ENCODE data around the gene BORCS8. TPM values are rescaled to one million over a fixed set of nuclear protein-coding genes. Genes with fewer than 3 reads are reported as not detected.

BORCS8 gene
- total and polyA plus RNA-seq, 2 of the 13 experiments (the other 11 are each of a cell fraction or from before 2014, with no cell fraction given), result 9.6 to 13.3 TPM

GRCh38 chr19:19224852-19225494 is 33.0 kb upstream of the BORCS8 start (continued):
- 0 out of 2 replicates have a peak, but pooled peaks have one; percentile 37 for TF ChIP-seq NFAT5 (CRISPR knock-in tag; IDR thresholded peaks at IDR 0.05)
- peak; percentile 74; the same call in 1 of the 2 replicates for TF ChIP-seq PAWR (CRISPR knock-in tag; IDR thresholded peaks at IDR 0.05; ENCODE audit: borderline replicate concordance)
- TF ChIP-seq ZNF180 (CRISPR knock-in tag; IDR thresholded peaks at IDR 0.05; ENCODE audit: borderline replicate concordance, low read depth), result no peak
- TF ChIP-seq ZNF10 (CRISPR knock-in tag; IDR thresholded peaks at IDR 0.05; ENCODE audit: borderline replicate concordance, low read depth), result no peak
- TF ChIP-seq ATF4 (CRISPR knock-in tag; IDR thresholded peaks at IDR 0.05), result 0 out of 4 replicates have a peak, but pooled peaks of 1 of the 2 experiments have one; percentile 39
- peak; percentile 59 for TF ChIP-seq MXD3 (CRISPR knock-in tag; IDR thresholded peaks at IDR 0.05)
- 0 out of 2 replicates have a peak, but pooled peaks have one; percentile 34 for TF ChIP-seq ZNF644 (CRISPR knock-in tag; IDR thresholded peaks at IDR 0.05; ENCODE audit: low read depth)
- TF ChIP-seq NFE2L2 (IDR thresholded peaks at IDR 0.05; ENCODE audit: low read length), result no peak
- TF ChIP-seq, protein P1, sequence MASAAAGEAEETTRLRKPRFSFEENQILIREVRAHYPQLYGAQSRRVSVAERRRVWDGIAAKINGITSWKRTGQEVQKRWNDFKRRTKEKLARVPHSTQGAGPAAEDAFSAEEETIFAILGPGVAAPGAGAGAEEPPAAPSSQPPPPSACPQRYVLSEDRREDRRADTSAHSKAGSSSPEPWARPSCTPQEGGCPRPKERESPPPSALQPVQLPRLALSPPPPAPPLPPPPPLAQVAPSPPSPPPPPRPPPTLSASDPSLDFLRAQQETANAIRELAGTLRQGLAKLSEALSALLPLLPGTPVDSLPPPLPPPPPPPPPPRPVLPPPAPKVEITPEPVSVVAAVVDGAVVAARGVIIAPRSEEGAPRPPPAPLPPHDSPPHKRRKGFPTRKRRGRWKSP (CRISPR knock-in tag; IDR thresholded peaks at IDR 0.05), result peak; percentile 39; the same call in 1 of the 2 replicates
- TF ChIP-seq CHD4 (IDR thresholded peaks at IDR 0.05; ENCODE audit: borderline replicate concordance, low read length), result 0 out of 2 replicates have a peak, but pooled peaks have one; percentile 23
- no peak for TF ChIP-seq ZNF709 (CRISPR knock-in tag; IDR thresholded peaks at IDR 0.05)
- TF ChIP-seq NRL (CRISPR knock-in tag; IDR thresholded peaks at IDR 0.05; ENCODE audit: borderline replicate concordance), result peak; percentile 75; the same call in 1 of the 2 replicates
- TF ChIP-seq ZHX1 (CRISPR knock-in tag; IDR thresholded peaks at IDR 0.05; ENCODE audit: low read depth), result no peak
- TF ChIP-seq ZNF768 (CRISPR knock-in tag; IDR thresholded peaks at IDR 0.05), result 0 out of 2 replicates have a peak, but pooled peaks have one; percentile 62
- no peak for TF ChIP-seq ZFP41 (CRISPR knock-in tag; IDR thresholded peaks at IDR 0.05; ENCODE audit: borderline replicate concordance)
- peak; percentile 71; the same call in 1 of the 2 replicates for TF ChIP-seq GABPB1 (CRISPR knock-in tag; IDR thresholded peaks at IDR 0.05)
- no peak; the same call in 1 of the 2 replicates for TF ChIP-seq ZNF558 (CRISPR knock-in tag; IDR thresholded peaks at IDR 0.05; ENCODE audit: borderline replicate concordance)
- no peak for TF ChIP-seq ATM (IDR thresholded peaks at IDR 0.05; ENCODE audit: borderline replicate concordance)
